HCEC 1CT (cell line): Measurements from ENCODE around the gene KIF19.

Source experiments
- DNase-seq: peaks from one replicate; pipeline ENCODE4 v3.0.0-alpha.2; 2017

Gene KIF19

GRCh38 chr17:74304184-74304583 lies 21.8 kb upstream of the KIF19 start:
- no peak for DNase-seq

- no peak for DNase-seq
Measured at GRCh38 chr17:74305865-74306654, 20.0 kb upstream of the KIF19 start.

GRCh38 chr17:74307984-74308773 lies 17.8 kb upstream of the KIF19 start:
- no peak for DNase-seq

GRCh38 chr17:74309902-74310301 lies 16.1 kb upstream of the KIF19 start:
- DNase-seq, result no peak

GRCh38 chr17:74314877-74315276 lies 11.1 kb upstream of the KIF19 start:
- no peak for DNase-seq

GRCh38 chr17:74316220-74316619 lies 9.8 kb upstream of the KIF19 start:
- DNase-seq, result no peak

GRCh38 chr17:74317071-74317470 lies 9.0 kb upstream of the KIF19 start:
- DNase-seq, result no peak

- no peak for DNase-seq
Measured at GRCh38 chr17:74318391-74318790, 7.6 kb upstream of the KIF19 start.

GRCh38 chr17:74324521-74324920 lies 1.5 kb upstream of the KIF19 start:
- no peak for DNase-seq

- DNase-seq, result no peak
Measured at GRCh38 chr17:74325376-74325742, 667 bp upstream of the KIF19 start.

- no peak for DNase-seq
Measured at GRCh38 chr17:74326506-74326905, 480 bp downstream of the KIF19 start.

- DNase-seq, result no peak
Measured at GRCh38 chr17:74328487-74328886, 2.5 kb downstream of the KIF19 start.

- no peak for DNase-seq
Measured at GRCh38 chr17:74329378-74329777, 3.4 kb downstream of the KIF19 start.

GRCh38 chr17:74330446-74330845 lies 4.4 kb downstream of the KIF19 start:
- DNase-seq, result no peak

GRCh38 chr17:74332017-74332650 lies 6.1 kb downstream of the KIF19 start:
- DNase-seq, result no peak

- DNase-seq, result no peak
Measured at GRCh38 chr17:74332763-74333283, 6.8 kb downstream of the KIF19 start.

GRCh38 chr17:74334393-74335039 lies 8.5 kb downstream of the KIF19 start:
- no peak for DNase-seq

- DNase-seq, result no peak
Measured at GRCh38 chr17:74335529-74336062, 9.6 kb downstream of the KIF19 start.

- no peak for DNase-seq
Measured at GRCh38 chr17:74336307-74336706, 10.3 kb downstream of the KIF19 start.

GRCh38 chr17:74337834-74338500 lies 11.9 kb downstream of the KIF19 start:
- no peak for DNase-seq

- no peak for DNase-seq
Measured at GRCh38 chr17:74339537-74340195, 13.6 kb downstream of the KIF19 start.
